AG04450 (cell line): Measurements from ENCODE around the gene SH3TC1. TPM values are rescaled to one million over a fixed set of nuclear protein-coding genes. Genes with fewer than 3 reads are reported as not detected.

ENCODE experiments used
- CTCF ChIA-PET: fragments of 300-600, 350-600 bp; formaldehyde crosslinking; extraction: SDS; loops from one replicate; lab custom pipeline; 2022; ENCODE audit warnings: antibody characterized with exemption, inconsistent platforms; lab: Charles Lee
- POLR2A ChIA-PET: fragments of 350-600 bp; formaldehyde crosslinking; extraction: SDS; loops from one replicate; lab custom pipeline; 2021; ENCODE audit warnings: antibody characterized with exemption, inconsistent platforms; lab: Yijun Ruan, JAX
- DNase-seq: peaks from one replicate; pipeline ENCODE4 v3.0.0-alpha.2; 2011; ENCODE audit warnings: low read depth, low spot score
- H3K27ac ChIP-seq: one replicate; pipeline ENCODE4 v1.5.1; 2012; ENCODE audit warnings: low read depth, low read length, control low read depth
- H3K27me3 ChIP-seq: one replicate; pipeline ENCODE4 v1.6.0; 2012; ENCODE audit warnings: low read length; ENCODE audit not compliant: control insufficient read depth, insufficient read depth
- H3K4me3 ChIP-seq: 2 replicates; pipeline ENCODE4 v1.5.1; 2011; ENCODE audit warnings: mild to moderate bottlenecking, low read depth, low read length, control low read depth
- H3K9me3 ChIP-seq: 2 replicates; pipeline ENCODE4 v1.5.1; 2012; ENCODE audit warnings: low read length; ENCODE audit not compliant: control insufficient read depth, insufficient read depth
- polyA plus RNA-seq: library from polyadenylated mRNA; depleted of rRNA; stranded (reverse); fragments of >200 nt; gene quantifications from 2 replicates; pipeline ENCODE4 v1.2.3, GENCODE V29; 2011
- TF ChIP-seq, protein P1 (sequence below): IDR thresholded peaks from 2 replicates; pipeline ENCODE4 v1.5.1; 2011; ENCODE audit warnings: low read depth, low read length, control low read depth, inconsistent platforms

SH3TC1 gene
- polyA plus RNA-seq, 1 experiment, result 0.98 TPM

DNA sequence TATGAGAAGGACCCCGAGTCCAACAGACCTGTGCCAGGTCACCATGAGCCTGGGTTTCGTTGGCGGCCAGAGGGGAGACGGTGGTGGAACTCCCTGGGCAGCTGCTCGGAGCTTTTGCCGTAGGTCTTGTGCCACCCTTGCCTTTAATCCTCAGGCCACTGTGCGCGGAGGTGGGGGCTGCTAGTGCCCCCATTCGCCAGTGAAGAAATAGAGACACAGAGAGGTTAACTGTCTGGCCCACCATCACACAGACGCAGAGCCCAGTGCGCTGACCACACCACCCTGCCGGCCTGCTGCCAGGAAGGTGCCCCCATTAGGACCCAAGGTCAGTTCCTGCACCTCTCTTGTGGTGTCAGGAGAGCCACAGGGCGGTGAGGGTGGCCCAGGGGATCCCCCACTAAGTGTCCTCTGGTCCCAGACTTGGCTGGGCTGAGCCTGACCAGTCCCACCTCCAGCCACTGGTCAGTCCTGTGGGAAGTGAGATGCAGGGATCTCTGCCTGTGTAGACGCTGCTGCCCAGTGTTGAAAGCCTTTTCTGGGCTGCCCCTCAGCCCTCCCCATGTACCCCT lies 42.2 kb downstream of the SH3TC1 start:
- ChIA-PET POLR2A (no interaction called here), CTCF (interaction anchor here (0.6 to 2.5 kb wide), 23 partner anchors 9 to 187 kb away, joined by 3 to 73 read pairs (median 7); partner anchors contain the start of gene HTRA3)
- no peak for DNase-seq
- TF ChIP-seq, protein P1, sequence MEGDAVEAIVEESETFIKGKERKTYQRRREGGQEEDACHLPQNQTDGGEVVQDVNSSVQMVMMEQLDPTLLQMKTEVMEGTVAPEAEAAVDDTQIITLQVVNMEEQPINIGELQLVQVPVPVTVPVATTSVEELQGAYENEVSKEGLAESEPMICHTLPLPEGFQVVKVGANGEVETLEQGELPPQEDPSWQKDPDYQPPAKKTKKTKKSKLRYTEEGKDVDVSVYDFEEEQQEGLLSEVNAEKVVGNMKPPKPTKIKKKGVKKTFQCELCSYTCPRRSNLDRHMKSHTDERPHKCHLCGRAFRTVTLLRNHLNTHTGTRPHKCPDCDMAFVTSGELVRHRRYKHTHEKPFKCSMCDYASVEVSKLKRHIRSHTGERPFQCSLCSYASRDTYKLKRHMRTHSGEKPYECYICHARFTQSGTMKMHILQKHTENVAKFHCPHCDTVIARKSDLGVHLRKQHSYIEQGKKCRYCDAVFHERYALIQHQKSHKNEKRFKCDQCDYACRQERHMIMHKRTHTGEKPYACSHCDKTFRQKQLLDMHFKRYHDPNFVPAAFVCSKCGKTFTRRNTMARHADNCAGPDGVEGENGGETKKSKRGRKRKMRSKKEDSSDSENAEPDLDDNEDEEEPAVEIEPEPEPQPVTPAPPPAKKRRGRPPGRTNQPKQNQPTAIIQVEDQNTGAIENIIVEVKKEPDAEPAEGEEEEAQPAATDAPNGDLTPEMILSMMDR, result no peak
- Histone ChIP-seq H3K9me3 (peaks cover 11% of the 10 kb centered on the region; the same call in 1 of the 2 replicates), H3K27me3 (peaks cover 4% of the 10 kb centered on the region), H3K4me3 (no peak overlapping the region), H3K27ac (no peak overlapping the region)

DNA sequence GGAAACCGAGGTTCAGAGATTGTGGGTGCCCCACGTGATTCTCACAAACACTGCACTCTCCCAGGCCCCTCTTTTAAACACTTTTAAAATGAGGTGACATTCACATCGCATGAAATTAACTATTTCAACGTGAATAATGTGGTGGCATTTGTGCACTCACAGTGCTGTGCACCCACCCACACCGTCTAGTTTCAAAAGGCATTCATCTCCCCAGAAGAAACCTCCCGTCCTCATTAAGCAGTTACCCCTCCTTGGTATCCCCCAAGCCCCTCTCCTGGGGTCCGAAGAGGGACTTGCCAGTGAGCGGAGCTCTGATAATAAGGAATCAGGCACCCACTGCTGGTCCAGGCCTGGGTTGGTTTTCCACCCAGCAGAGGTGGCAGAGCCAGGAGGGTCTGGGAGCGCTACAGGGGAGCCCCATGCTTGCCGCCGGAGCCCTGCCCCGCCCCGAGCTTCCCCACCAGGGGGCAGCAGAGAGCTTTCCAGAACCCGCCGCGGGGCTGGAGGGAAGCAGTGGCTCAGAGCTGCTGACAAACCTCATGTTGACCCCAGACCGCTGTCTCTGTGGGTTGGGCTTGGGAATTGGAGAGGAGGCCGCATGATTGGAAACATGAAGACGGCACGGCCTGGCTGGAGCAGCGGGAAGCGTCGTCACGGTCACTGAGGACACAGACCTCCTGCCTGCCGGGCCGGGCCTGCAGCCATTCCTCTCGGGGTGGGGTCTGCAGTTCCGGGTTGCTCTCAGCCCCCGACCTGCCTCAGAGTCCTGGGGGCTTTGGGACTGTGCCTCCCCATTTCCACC lies 43.0 kb downstream of the SH3TC1 start:
- peak; percentile 66 for DNase-seq
- TF ChIP-seq, protein P1, result peak; percentile 96
- H3K4me3 ChIP-seq, result no peak overlapping the region
- H3K27ac ChIP-seq, result no peak overlapping the region
- peaks cover 11% of the 10 kb centered on the region; the same call in 1 of the 2 replicates for H3K9me3 ChIP-seq
- peaks cover 4% of the 10 kb centered on the region for H3K27me3 ChIP-seq
- ChIA-PET POLR2A (interaction anchor here (1.6 kb wide), 1 partner anchor 161 kb away, joined by 5 read pairs; no protein-coding TSS in a partner anchor), CTCF (interaction anchor here (0.6 to 2.5 kb wide), 29 partner anchors 8 to 200 kb away, joined by 3 to 73 read pairs (median 4); partner anchors contain the start of gene HTRA3)

DNA sequence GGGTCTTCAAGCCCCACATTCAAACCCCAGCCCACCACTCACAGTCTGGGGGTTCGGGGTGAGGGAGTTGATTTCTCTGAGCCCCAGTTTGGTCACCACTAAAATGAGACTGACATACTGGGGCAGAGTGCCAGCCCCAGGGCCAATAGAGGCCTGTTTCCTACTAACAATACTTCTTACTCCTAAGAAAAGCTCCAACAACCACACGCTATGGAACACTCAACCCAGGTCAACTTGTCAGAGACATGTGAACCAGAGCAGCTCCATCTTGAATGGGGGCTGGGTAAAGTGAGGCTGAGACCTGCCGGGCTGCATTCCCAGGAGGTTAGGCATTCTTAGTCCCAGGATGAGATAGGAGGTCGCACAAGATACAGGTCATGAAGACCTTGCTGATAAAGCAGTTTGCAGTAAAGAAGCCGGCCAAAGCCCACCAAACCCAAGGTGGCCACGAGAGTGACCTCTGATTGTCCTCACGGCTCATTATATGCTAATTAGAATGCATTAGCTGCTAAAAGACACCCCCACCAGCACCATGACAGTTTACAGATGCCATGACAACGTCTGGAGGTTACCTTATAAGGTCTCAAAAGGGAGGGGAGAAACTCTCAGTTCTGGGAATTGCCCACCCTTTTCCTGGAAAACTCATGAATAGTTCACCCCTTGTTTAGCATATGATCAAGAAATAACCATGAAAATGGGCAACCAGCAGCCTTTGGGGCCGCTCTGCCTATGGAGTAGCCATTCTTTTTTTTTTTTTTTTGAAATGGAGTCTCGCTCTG lies 43.9 kb downstream of the SH3TC1 start:
- Histone ChIP-seq H3K27me3 (peaks cover 4% of the 10 kb centered on the region), H3K27ac (no peak overlapping the region), H3K9me3 (peaks cover 11% of the 10 kb centered on the region; the same call in 1 of the 2 replicates), H3K4me3 (no peak overlapping the region)
- DNase-seq, result no peak
- CTCF ChIA-PET, result interaction anchor here (0.8 to 2.5 kb wide), 26 partner anchors 7 to 199 kb away, joined by 3 to 73 read pairs (median 4); no protein-coding TSS in a partner anchor
- TF ChIP-seq, protein P1, result no peak
- POLR2A ChIA-PET, result interaction anchor here (1.6 kb wide), 1 partner anchor 160 kb away, joined by 5 read pairs; no protein-coding TSS in a partner anchor

DNA sequence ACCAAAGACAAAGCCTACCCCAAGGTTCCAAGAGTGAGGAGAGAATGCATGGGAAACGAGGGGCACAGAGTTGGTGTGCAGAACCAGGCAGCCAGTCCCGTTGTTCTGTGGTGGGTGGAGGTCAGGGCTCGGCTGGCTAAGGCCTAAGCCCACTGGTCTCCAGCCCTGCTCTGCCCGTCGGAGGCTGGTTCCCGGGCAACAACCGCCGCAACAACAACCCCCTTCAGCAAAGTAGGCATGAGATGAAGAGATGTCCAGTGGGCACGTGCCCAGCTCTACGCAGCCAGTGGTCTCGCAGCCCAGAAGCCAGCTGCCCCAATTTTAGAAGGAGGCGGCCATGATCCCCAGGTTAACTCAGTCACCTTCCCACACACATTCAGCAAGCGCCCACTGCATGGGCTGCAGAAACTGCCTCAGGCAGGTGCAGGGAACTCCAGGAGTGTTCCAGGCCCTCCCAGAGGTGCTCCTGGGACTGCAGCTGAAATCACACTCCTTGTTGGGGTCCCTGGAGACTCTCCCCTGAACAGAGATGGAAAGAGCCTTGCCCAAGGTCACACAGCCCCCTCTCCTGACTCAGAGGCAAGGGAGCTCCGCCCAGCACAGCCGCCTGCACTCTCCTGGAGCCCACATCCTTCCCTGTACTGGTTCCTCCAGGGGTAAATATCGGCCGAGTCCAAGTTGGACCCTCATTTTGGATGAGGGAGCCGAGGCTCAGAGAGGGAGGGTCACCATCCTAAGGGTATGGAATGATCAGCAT lies 45.1 kb downstream of the SH3TC1 start:
- TF ChIP-seq, protein P1, result no peak
- ChIA-PET POLR2A (no interaction called here), CTCF (interaction anchor here (2.5 to 3.8 kb wide), 4 partner anchors 68 to 164 kb away, joined by 8 to 73 read pairs (median 26); no protein-coding TSS in a partner anchor)
- H3K9me3 ChIP-seq, result peaks cover 11% of the 10 kb centered on the region; the same call in 1 of the 2 replicates
- no peak for DNase-seq
- H3K27me3 ChIP-seq, result peaks cover 4% of the 10 kb centered on the region
- no peak overlapping the region for H3K27ac ChIP-seq
- no peak overlapping the region for H3K4me3 ChIP-seq
